CD4-positive, alpha-beta memory T cell (primary cell): ENCODE measurements around the gene MSH3. TPM values are rescaled to one million over a fixed set of nuclear protein-coding genes. Genes with fewer than 3 reads are reported as not detected.

Source experiments
- CTCF ChIA-PET: fragments of 350-600 bp; sonication (Branson Sonifier 250); formaldehyde crosslinking; loops from one replicate; lab custom pipeline; 2021; ENCODE audit warnings: inconsistent platforms; ENCODE audit not compliant: partially characterized antibody; lab: Charles Lee
- POLR2A ChIA-PET: fragments of 350-600 bp; sonication (Branson Sonifier 250); formaldehyde crosslinking; loops from one replicate; lab custom pipeline; 2021; ENCODE audit not compliant: partially characterized antibody; lab: Charles Lee
- DNase-seq, 5 donors: peaks; one replicate each; pipeline versions ENCODE4 v3.0.0 to v3.0.0-alpha.2; 2020 to 2022; ENCODE audit warnings: mixed read lengths in 1 of 5
- H3K27ac ChIP-seq: one replicate; pipeline ENCODE4 v1.7.0; 2013; ENCODE audit warnings: low read depth, low read length
- H3K27me3 ChIP-seq: 2 replicates; pipeline ENCODE4 v1.7.0; 2013; ENCODE audit warnings: mild to moderate bottlenecking, low read length, moderate library complexity; ENCODE audit not compliant: insufficient read depth
- H3K36me3 ChIP-seq: 2 replicates; pipeline ENCODE4 v1.7.0; 2013; ENCODE audit warnings: mild to moderate bottlenecking, low read length, moderate library complexity; ENCODE audit not compliant: insufficient read depth
- H3K4me1 ChIP-seq: 2 replicates; pipeline ENCODE4 v1.7.0; 2013; ENCODE audit warnings: mild to moderate bottlenecking, low read length, moderate library complexity; ENCODE audit not compliant: insufficient read depth
- H3K4me3 ChIP-seq, 2 donors: one replicate each; pipeline ENCODE4 v1.7.0; 2013; ENCODE audit warnings: low read length in 2 of 2, mild to moderate bottlenecking in 1 of 2
- H3K9me3 ChIP-seq, 2 donors: one replicate each; pipeline ENCODE4 v1.7.0; 2013; ENCODE audit warnings: low read length in 2 of 2, control low read depth in 1 of 2; ENCODE audit not compliant: control insufficient read depth in 1 of 2
- H3K27ac Mint-ChIP-seq, 7 donors: one replicate each; pipeline ENCODE4 v1.8.0; 2020 to 2021; ENCODE audit warnings: mixed read lengths in 7 of 7, mild to moderate bottlenecking in 6 of 7, inconsistent platforms in 3 of 7, moderate library complexity in 3 of 7
- H3K27me3 Mint-ChIP-seq, 2 donors: one replicate each; pipeline ENCODE4 v1.8.0; 2020 to 2021; ENCODE audit warnings: mixed read lengths in 2 of 2
- H3K36me3 Mint-ChIP-seq, 2 donors: one replicate each; pipeline ENCODE4 v1.8.0; 2020 to 2021; ENCODE audit warnings: mixed read lengths in 2 of 2, inconsistent platforms in 1 of 2, mild to moderate bottlenecking in 1 of 2
- H3K4me1 Mint-ChIP-seq, 4 donors: one replicate each; pipeline ENCODE4 v1.8.0; 2020 to 2021; ENCODE audit warnings: mixed read lengths in 4 of 4, mild to moderate bottlenecking in 1 of 4
- H3K4me3 Mint-ChIP-seq, 8 donors: one replicate each; pipeline ENCODE4 v1.8.0; 2020 to 2021; ENCODE audit warnings: mixed read lengths in 8 of 8, mild to moderate bottlenecking in 7 of 8, moderate library complexity in 6 of 8, inconsistent platforms in 3 of 8
- H3K9me3 Mint-ChIP-seq, 8 donors: one replicate each; pipeline ENCODE4 v1.8.0; 2020 to 2021; ENCODE audit warnings: mixed read lengths in 8 of 8, mild to moderate bottlenecking in 5 of 8, inconsistent platforms in 3 of 8, moderate library complexity in 1 of 8
- intact Hi-C: fragments of 100-400 bp; cut with micrococcal nuclease; formaldehyde crosslinking; loops from one replicate; pipeline ENCODE4 v1.15.1; 2023
- polyA plus RNA-seq, 2 donors: library from polyadenylated mRNA; unstranded; fragments of 300-500 nt; fragmentation: Illumina TruSeq; gene quantifications; one replicate each; pipeline ENCODE4 v1.2.3, GENCODE V29; 2021
- total RNA-seq, 2 experiments: library from RNA; stranded (reverse); gene quantifications; one replicate each; pipeline ENCODE4 v1.2.3, GENCODE V29; 2021

The MSH3 gene
- total and polyA plus RNA-seq, 4 experiments from 2014 or later = 14.3 to 17.1 (median 15.3) TPM

DNA sequence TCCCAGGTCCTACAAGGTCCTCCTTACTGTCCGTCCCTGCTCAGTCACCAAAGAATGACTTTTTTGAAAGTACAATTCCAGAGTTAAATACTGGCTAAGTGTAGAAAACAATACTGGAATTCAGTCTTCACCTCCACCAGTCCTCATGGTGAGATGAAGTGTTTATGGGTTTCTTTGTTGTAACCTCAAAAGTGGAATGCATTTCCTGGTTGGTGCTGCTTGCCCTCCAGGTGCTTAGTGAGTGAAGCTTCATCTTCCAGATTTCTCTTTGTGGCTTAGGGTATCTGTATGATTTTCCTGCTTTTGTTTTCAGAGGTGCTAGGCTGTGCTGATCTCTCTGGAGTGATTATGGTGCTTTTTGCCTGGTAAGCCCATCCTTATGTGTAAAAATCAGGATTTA, 49.8 kb downstream of the MSH3 start:
- intact Hi-C loops = no loop called here
- Histone ChIP-seq H3K36me3 (no peaks in the 10 kb centered on the region), H3K4me1 (peaks cover 15% of the 10 kb centered on the region), H3K27ac (no peak overlapping the region), H3K4me3 (no peak overlapping the region), H3K9me3 (no peaks in the 10 kb centered on the region), H3K27me3 (no peaks in the 10 kb centered on the region)
- Mint-ChIP-seq H3K36me3 (peaks cover 20% of the 10 kb centered on the region in 2 donors), H3K4me1 (peaks cover 17 to 31% (median 19%) of the 10 kb centered on the region in 4 donors), H3K9me3 (no peaks in the 10 kb centered on the region), H3K27me3 (no peaks in the 10 kb centered on the region), H3K4me3 (peak overlapping the region in 1 of 8 donors; percentile 36), H3K27ac (peak overlapping the region in 3 of 7 donors; percentile 48 to 84 (median 55))
- CTCF ChIA-PET = no interaction called here
- POLR2A ChIA-PET = no interaction called here
- DNase-seq = no peak

DNA sequence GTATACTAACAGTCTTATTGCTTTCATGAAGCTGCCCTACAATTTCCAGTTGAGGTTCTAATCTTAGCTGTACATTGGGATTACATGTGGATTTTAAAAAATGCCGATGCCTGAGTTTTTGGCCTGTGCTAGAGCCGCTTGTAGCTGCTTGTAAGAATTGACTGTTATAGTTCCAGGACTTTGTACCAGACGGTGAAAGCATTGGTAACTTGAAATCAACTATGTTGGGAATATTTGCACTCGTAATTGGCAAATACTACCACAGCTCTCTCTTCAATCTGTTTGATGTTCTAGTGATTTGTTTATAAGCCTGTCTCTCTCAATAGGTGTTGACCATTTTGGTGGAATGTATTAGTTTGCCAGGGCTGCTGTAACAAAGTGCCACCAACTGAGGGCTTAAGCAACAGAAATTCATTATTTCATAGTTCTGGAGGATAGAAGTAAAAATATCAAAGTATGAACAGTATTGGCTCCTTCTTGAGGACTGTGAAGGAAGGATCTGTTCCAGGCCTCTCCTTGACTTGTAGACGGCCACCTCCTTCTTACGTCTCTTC, 50.8 kb downstream of the MSH3 start:
- peaks cover 15% of the 10 kb centered on the region for H3K4me1 ChIP-seq
- ChIA-PET POLR2A (no interaction called here), CTCF (no interaction called here)
- H3K36me3 ChIP-seq = no peaks in the 10 kb centered on the region
- DNase-seq = no peak
- H3K36me3 Mint-ChIP-seq = peaks cover 24 to 26% of the 10 kb centered on the region in 2 donors
- no peaks in the 10 kb centered on the region for H3K27me3 Mint-ChIP-seq
- no peaks in the 10 kb centered on the region for H3K9me3 Mint-ChIP-seq
- H3K4me3 Mint-ChIP-seq = no peak overlapping the region
- H3K27me3 ChIP-seq = no peaks in the 10 kb centered on the region
- intact Hi-C loops = no loop called here
- no peaks in the 10 kb centered on the region for H3K9me3 ChIP-seq
- no peak overlapping the region for H3K27ac ChIP-seq
- peaks cover 21 to 31% (median 22%) of the 10 kb centered on the region in 4 donors for H3K4me1 Mint-ChIP-seq
- H3K4me3 ChIP-seq = no peak overlapping the region
- H3K27ac Mint-ChIP-seq = peak overlapping the region in 2 of 7 donors; percentile 48 to 84

DNA sequence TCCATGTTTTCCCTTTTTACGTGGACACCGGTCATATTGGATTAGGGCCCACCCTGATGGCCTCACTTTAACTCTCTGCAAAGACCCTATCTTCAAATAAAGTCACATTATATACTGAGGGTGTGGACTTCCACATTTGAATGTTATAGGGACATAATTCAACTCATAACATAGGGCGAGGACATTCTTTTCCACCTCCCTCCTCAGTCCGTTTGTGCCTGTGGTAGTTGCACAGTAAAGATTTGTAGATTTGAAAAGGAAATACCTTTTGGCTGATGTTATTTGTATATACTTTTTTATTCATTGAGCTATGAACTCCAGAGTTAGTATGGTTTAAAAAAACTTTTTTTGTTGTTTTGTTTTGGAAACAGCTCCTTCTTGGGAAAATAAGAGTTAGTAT, 51.3 kb downstream of the MSH3 start:
- peaks cover 26 to 30% of the 10 kb centered on the region in 2 donors for H3K36me3 Mint-ChIP-seq
- no peaks in the 10 kb centered on the region for H3K9me3 ChIP-seq
- H3K27ac ChIP-seq = no peak overlapping the region
- no peaks in the 10 kb centered on the region for H3K27me3 Mint-ChIP-seq
- no peaks in the 10 kb centered on the region for H3K9me3 Mint-ChIP-seq
- peaks cover 15% of the 10 kb centered on the region for H3K4me1 ChIP-seq
- DNase-seq = no peak
- H3K4me3 Mint-ChIP-seq = no peak overlapping the region
- intact Hi-C loops = no loop called here
- ChIA-PET POLR2A (no interaction called here), CTCF (no interaction called here)
- H3K4me3 ChIP-seq = no peak overlapping the region
- H3K36me3 ChIP-seq = no peaks in the 10 kb centered on the region
- H3K4me1 Mint-ChIP-seq = peaks cover 23 to 36% (median 26%) of the 10 kb centered on the region in 4 donors
- no peaks in the 10 kb centered on the region for H3K27me3 ChIP-seq
- peak overlapping the region in 1 of 7 donors; percentile 19 for H3K27ac Mint-ChIP-seq

DNA sequence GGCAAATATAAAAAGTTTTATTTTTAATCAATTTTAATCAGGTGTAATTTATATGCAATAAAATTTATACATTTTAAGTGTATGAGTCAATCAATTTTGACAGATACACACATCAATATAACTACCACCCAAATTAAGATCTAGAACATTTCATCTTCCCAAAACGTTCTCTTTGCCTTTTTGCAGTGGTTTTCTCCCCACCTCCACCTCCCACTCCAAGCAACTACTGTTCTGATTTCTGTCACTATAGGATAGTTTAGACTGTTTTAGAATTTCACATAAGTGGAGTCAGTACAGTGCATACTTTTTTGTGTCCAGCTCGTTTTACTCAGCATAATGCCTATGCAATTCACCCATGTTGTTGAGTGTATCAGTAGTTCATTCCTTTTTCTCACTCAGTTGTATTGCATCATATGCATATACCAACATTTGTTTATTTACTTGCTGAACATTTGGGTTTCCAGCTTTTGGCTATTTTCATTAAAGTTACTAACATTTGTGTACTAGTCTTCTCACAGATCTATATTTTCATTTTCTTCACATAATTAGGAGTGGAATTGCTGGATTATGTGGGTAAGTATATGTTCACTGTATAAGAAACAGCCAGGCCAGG, 52.5 kb downstream of the MSH3 start:
- no peak for DNase-seq
- peaks cover 15% of the 10 kb centered on the region for H3K4me1 ChIP-seq
- Mint-ChIP-seq H3K36me3 (peaks cover 21 to 30% of the 10 kb centered on the region in 2 donors), H3K9me3 (no peaks in the 10 kb centered on the region), H3K4me1 (peaks cover 21 to 35% (median 29%) of the 10 kb centered on the region in 4 donors), H3K27ac (no peak overlapping the region), H3K27me3 (no peaks in the 10 kb centered on the region), H3K4me3 (no peak overlapping the region)
- no peaks in the 10 kb centered on the region for H3K27me3 ChIP-seq
- ChIA-PET POLR2A (no interaction called here), CTCF (no interaction called here)
- no peak overlapping the region for H3K27ac ChIP-seq
- H3K36me3 ChIP-seq = no peaks in the 10 kb centered on the region
- H3K4me3 ChIP-seq = no peak overlapping the region
- no peaks in the 10 kb centered on the region for H3K9me3 ChIP-seq
- intact Hi-C loops = no loop called here

DNA sequence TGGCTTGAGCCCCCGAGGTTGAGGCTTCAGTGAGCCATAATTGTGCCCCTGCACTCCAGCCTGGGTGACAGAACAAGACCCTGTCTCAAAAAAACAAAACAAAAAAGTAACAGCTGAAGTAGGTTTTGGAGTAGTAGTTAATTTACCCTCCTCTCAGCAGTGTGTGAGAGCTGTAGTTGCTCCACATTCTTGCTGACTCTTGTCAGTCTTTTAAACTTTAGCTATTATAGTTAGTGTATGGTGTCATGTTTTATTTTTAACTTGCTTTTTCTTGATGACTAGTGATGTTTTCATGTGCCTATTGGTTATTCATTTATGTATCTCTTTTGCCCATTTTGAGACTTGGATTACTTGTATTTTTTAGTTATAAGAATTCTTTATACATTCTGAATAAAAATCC, 53.2 kb downstream of the MSH3 start:
- H3K9me3 ChIP-seq = no peaks in the 10 kb centered on the region
- H3K27me3 ChIP-seq = no peaks in the 10 kb centered on the region
- ChIA-PET POLR2A (no interaction called here), CTCF (no interaction called here)
- H3K4me1 ChIP-seq = peaks cover 15% of the 10 kb centered on the region
- H3K4me3 ChIP-seq = no peak overlapping the region
- Mint-ChIP-seq H3K4me1 (peaks cover 22 to 38% (median 29%) of the 10 kb centered on the region in 4 donors), H3K4me3 (no peak overlapping the region), H3K27ac (no peak overlapping the region), H3K36me3 (peaks cover 21 to 31% of the 10 kb centered on the region in 2 donors), H3K9me3 (no peaks in the 10 kb centered on the region), H3K27me3 (no peaks in the 10 kb centered on the region)
- no peak for DNase-seq
- H3K36me3 ChIP-seq = no peaks in the 10 kb centered on the region
- intact Hi-C loops = no loop called here
- no peak overlapping the region for H3K27ac ChIP-seq

DNA sequence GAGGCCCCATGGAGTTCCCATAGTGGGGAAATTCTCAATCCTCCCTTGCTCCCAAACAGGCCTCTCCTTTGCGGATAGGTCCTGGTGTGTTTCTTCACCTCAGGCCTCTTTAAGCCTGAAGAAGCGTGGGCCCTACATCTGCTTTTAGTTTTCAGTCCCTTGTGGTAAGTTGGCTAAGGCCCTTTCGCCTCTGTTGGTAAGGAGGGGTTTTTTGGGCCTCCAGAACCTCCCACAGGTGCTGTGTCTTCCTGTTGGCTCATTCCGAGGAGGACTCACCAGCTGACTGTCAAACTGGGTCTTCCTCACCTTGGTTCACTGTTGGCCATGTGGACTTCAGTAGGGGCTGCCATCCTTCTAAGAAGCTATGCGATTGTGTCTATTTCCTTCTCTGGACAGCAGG, 56.8 kb downstream of the MSH3 start:
- Histone ChIP-seq H3K27ac (no peak overlapping the region), H3K36me3 (no peaks in the 10 kb centered on the region), H3K9me3 (no peaks in the 10 kb centered on the region), H3K4me1 (no peaks in the 10 kb centered on the region), H3K27me3 (no peaks in the 10 kb centered on the region), H3K4me3 (no peak overlapping the region)
- peaks cover 25 to 49% of the 10 kb centered on the region in 2 donors for H3K36me3 Mint-ChIP-seq
- CTCF ChIA-PET = interaction anchor here (1.2 to 2.6 kb wide), 4 partner anchors 39 to 484 kb away, joined by 3 to 10 read pairs (median 4); no protein-coding TSS in a partner anchor
- H3K9me3 Mint-ChIP-seq = no peaks in the 10 kb centered on the region
- no peak overlapping the region for H3K4me3 Mint-ChIP-seq
- peaks cover 9 to 25% (median 20%) of the 10 kb centered on the region in 4 donors for H3K4me1 Mint-ChIP-seq
- intact Hi-C loops = loop anchor here (10.0 kb wide), 1 partner anchor 394 kb away; no protein-coding TSS in a partner anchor
- H3K27ac Mint-ChIP-seq = peak overlapping the region in 4 of 7 donors; percentile 24 to 77 (median 58)
- H3K27me3 Mint-ChIP-seq = no peaks in the 10 kb centered on the region
- POLR2A ChIA-PET = interaction anchor here (0.6 kb wide), 2 partner anchors 225 to 701 kb away, joined by 3 to 5 read pairs; no protein-coding TSS in a partner anchor
- no peak for DNase-seq

DNA sequence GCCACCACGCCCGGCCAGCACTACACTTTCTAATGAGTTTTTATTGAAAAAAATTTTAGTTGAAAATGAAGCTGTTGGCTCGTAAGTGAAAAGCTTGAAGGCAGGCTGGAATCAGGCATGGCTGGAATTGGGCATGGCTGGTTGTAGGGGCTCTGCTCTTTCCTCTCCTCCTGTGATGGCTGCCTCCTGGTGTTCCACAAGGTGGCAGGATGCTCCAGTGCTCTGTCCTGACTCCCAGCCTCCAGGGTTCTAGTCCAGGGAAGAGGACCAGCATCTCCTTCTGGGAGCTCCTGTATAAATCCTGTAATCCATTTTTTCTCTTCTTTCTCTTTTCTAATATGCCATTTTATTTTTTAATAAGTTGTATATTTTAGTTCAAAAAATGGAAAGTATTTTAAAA, 57.5 kb downstream of the MSH3 start:
- DNase-seq = no peak

More for the DNA sequence above, 57.5 kb downstream of the MSH3 start:
- Histone ChIP-seq H3K27ac (no peak overlapping the region), H3K4me3 (no peak overlapping the region), H3K36me3 (no peaks in the 10 kb centered on the region), H3K27me3 (no peaks in the 10 kb centered on the region), H3K4me1 (no peaks in the 10 kb centered on the region), H3K9me3 (no peaks in the 10 kb centered on the region)
- H3K36me3 Mint-ChIP-seq = peaks cover 27 to 54% of the 10 kb centered on the region in 2 donors
- peaks cover 9 to 25% (median 19%) of the 10 kb centered on the region in 4 donors for H3K4me1 Mint-ChIP-seq
- no peaks in the 10 kb centered on the region for H3K9me3 Mint-ChIP-seq
- ChIA-PET POLR2A (no interaction called here), CTCF (interaction anchor here (1.1 to 2.6 kb wide), 4 partner anchors 45 to 483 kb away, joined by 3 to 10 read pairs (median 4); no protein-coding TSS in a partner anchor)
- peak overlapping the region in 3 of 7 donors; percentile 12 to 64 (median 42) for H3K27ac Mint-ChIP-seq
- intact Hi-C loops = loop anchor here (10.0 kb wide), 1 partner anchor 393 kb away; no protein-coding TSS in a partner anchor
- no peaks in the 10 kb centered on the region for H3K27me3 Mint-ChIP-seq
- no peak overlapping the region for H3K4me3 Mint-ChIP-seq
